ENCODE data around the gene ZNF217.
"Not testable (repeated sequence)": the region's sequence is repeated elsewhere in the genome, so short reads cannot be mapped to it uniquely, and the experiment has no call there.

ZNF217 gene

GRCh38 chr20:53576586-53577318 is 16.9 kb downstream of the ZNF217 start:
- peaks cover 36% of the 10 kb centered on the region for H3K36me3 Mint-ChIP-seq
- H3K27me3 Mint-ChIP-seq, result no peaks in the 10 kb centered on the region
- H3K4me1 Mint-ChIP-seq, result peaks cover 37% of the 10 kb centered on the region
- H3K9me3 Mint-ChIP-seq, result no peaks in the 10 kb centered on the region
- no peak overlapping the region for H3K4me3 Mint-ChIP-seq
- no peak for DNase-seq (ENCODE audit: low spot score in 2 of 2)
- peak overlapping the region; percentile 53 for H3K27ac Mint-ChIP-seq
- no peak for ATAC-seq (ENCODE audit: low read depth)

GRCh38 chr20:53576195-53576580 is 17.5 kb downstream of the ZNF217 start:
- H3K4me3 Mint-ChIP-seq, result no peak overlapping the region

GRCh38 chr20:53575481-53576194 is 18.0 kb downstream of the ZNF217 start:
- ATAC-seq (ENCODE audit: low read depth) (no peak), DNase-seq (ENCODE audit: low spot score in 2 of 2) (no peak)
- Mint-ChIP-seq H3K27ac (peak overlapping the region; percentile 87), H3K36me3 (peaks cover 36% of the 10 kb centered on the region), H3K4me1 (peaks cover 36% of the 10 kb centered on the region), H3K4me3 (no peak overlapping the region), H3K27me3 (no peaks in the 10 kb centered on the region), H3K9me3 (no peaks in the 10 kb centered on the region)

More at GRCh38 chr20:53576195-53576580, 17.5 kb downstream of the ZNF217 start:
- no peaks in the 10 kb centered on the region for H3K27me3 Mint-ChIP-seq
- no peak for DNase-seq (ENCODE audit: low spot score in 2 of 2)
- peaks cover 36% of the 10 kb centered on the region for H3K4me1 Mint-ChIP-seq
- no peaks in the 10 kb centered on the region for H3K9me3 Mint-ChIP-seq
- peak overlapping the region; percentile 87 for H3K27ac Mint-ChIP-seq
- no peak for ATAC-seq (ENCODE audit: low read depth)
- peaks cover 38% of the 10 kb centered on the region for H3K36me3 Mint-ChIP-seq

- Mint-ChIP-seq H3K36me3 (peaks cover 30% of the 10 kb centered on the region), H3K27ac (peak overlapping the region; percentile 87), H3K9me3 (no peaks in the 10 kb centered on the region), H3K4me1 (peaks cover 32% of the 10 kb centered on the region), H3K27me3 (no peaks in the 10 kb centered on the region), H3K4me3 (no peak overlapping the region)
- DNase-seq (ENCODE audit: low spot score in 2 of 2), result no peak
- ATAC-seq (ENCODE audit: low read depth), result no peak
These were observed 18.8 kb downstream of the ZNF217 start for GRCh38 chr20:53574819-53575218.

- no peak for DNase-seq (ENCODE audit: low spot score in 2 of 2)
- H3K4me3 Mint-ChIP-seq, result no peak overlapping the region
- H3K9me3 Mint-ChIP-seq, result no peaks in the 10 kb centered on the region
- peaks cover 30% of the 10 kb centered on the region for H3K4me1 Mint-ChIP-seq
- no peak for ATAC-seq (ENCODE audit: low read depth)
- H3K27me3 Mint-ChIP-seq, result no peaks in the 10 kb centered on the region
- peaks cover 32% of the 10 kb centered on the region for H3K36me3 Mint-ChIP-seq
- peak overlapping the region; percentile 87 for H3K27ac Mint-ChIP-seq
These were observed 19.3 kb downstream of the ZNF217 start for GRCh38 chr20:53574259-53574789.

GRCh38 chr20:53571555-53572286 is 21.9 kb downstream of the ZNF217 start:
- H3K4me3 Mint-ChIP-seq, result no peak overlapping the region
- H3K4me1 Mint-ChIP-seq, result peaks cover 21% of the 10 kb centered on the region
- H3K27ac Mint-ChIP-seq, result peak overlapping the region; percentile 85
- DNase-seq (ENCODE audit: low spot score in 2 of 2), result no peak
- ATAC-seq (ENCODE audit: low read depth), result no peak
- H3K36me3 Mint-ChIP-seq, result peaks cover 39% of the 10 kb centered on the region
- no peaks in the 10 kb centered on the region for H3K27me3 Mint-ChIP-seq
- no peaks in the 10 kb centered on the region for H3K9me3 Mint-ChIP-seq

- no peaks in the 10 kb centered on the region for H3K27me3 Mint-ChIP-seq
These were observed 23.0 kb downstream of the ZNF217 start for GRCh38 chr20:53570446-53571276.

GRCh38 chr20:53569606-53570307 is 23.9 kb downstream of the ZNF217 start:
- Mint-ChIP-seq H3K9me3 (no peaks in the 10 kb centered on the region), H3K4me3 (no peak overlapping the region), H3K27me3 (no peaks in the 10 kb centered on the region), H3K36me3 (peaks cover 35% of the 10 kb centered on the region), H3K27ac (peak overlapping the region; percentile 85), H3K4me1 (peaks cover 17% of the 10 kb centered on the region)
- DNase-seq (ENCODE audit: low spot score in 2 of 2) (no peak), ATAC-seq (ENCODE audit: low read depth) (no peak)

More at GRCh38 chr20:53570446-53571276, 23.0 kb downstream of the ZNF217 start:
- Mint-ChIP-seq H3K4me3 (no peak overlapping the region), H3K4me1 (peaks cover 20% of the 10 kb centered on the region), H3K27ac (peak overlapping the region; percentile 85), H3K9me3 (no peaks in the 10 kb centered on the region), H3K36me3 (peaks cover 39% of the 10 kb centered on the region)
- no peak for DNase-seq (ENCODE audit: low spot score in 2 of 2)
- ATAC-seq (ENCODE audit: low read depth), result no peak

GRCh38 chr20:53569005-53569404 is 24.6 kb downstream of the ZNF217 start:
- no peak for ATAC-seq (ENCODE audit: low read depth)
- no peak for DNase-seq (ENCODE audit: low spot score in 2 of 2)
- Mint-ChIP-seq H3K27ac (peak overlapping the region; percentile 68), H3K36me3 (peaks cover 28% of the 10 kb centered on the region), H3K9me3 (no peaks in the 10 kb centered on the region), H3K4me1 (peaks cover 14% of the 10 kb centered on the region), H3K4me3 (no peak overlapping the region), H3K27me3 (no peaks in the 10 kb centered on the region)

- DNase-seq (ENCODE audit: low spot score in 2 of 2) (no peak), ATAC-seq (ENCODE audit: low read depth) (no peak)
- H3K4me1 Mint-ChIP-seq, result peaks cover 11% of the 10 kb centered on the region
- no peak overlapping the region for H3K4me3 Mint-ChIP-seq
- no peak overlapping the region for H3K27ac Mint-ChIP-seq
- H3K9me3 Mint-ChIP-seq, result no peaks in the 10 kb centered on the region
- H3K36me3 Mint-ChIP-seq, result peaks cover 27% of the 10 kb centered on the region
- H3K27me3 Mint-ChIP-seq, result no peaks in the 10 kb centered on the region
These were observed 25.3 kb downstream of the ZNF217 start for GRCh38 chr20:53568351-53568750.

- Mint-ChIP-seq H3K9me3 (no peaks in the 10 kb centered on the region), H3K27ac (no peak overlapping the region), H3K36me3 (peaks cover 27% of the 10 kb centered on the region), H3K27me3 (no peaks in the 10 kb centered on the region), H3K4me3 (no peak overlapping the region), H3K4me1 (peaks cover 11% of the 10 kb centered on the region)
- no peak for ATAC-seq (ENCODE audit: low read depth)
- no peak for DNase-seq (ENCODE audit: low spot score in 2 of 2)
These were observed 26.2 kb downstream of the ZNF217 start for GRCh38 chr20:53567379-53567917.

GRCh38 chr20:53566623-53567022 is 27.0 kb downstream of the ZNF217 start:
- not testable (repeated sequence) for H3K9me3 Mint-ChIP-seq; H3K27me3 Mint-ChIP-seq; DNase-seq (ENCODE audit: low spot score in 2 of 2); H3K27ac Mint-ChIP-seq; H3K4me1 Mint-ChIP-seq; ATAC-seq (ENCODE audit: low read depth); H3K4me3 Mint-ChIP-seq
- H3K36me3 Mint-ChIP-seq, result peaks cover 21% of the 10 kb centered on the region

- Mint-ChIP-seq H3K4me1 (peaks cover 4% of the 10 kb centered on the region), H3K4me3 (no peak overlapping the region), H3K27me3 (no peaks in the 10 kb centered on the region), H3K9me3 (no peaks in the 10 kb centered on the region), H3K27ac (no peak overlapping the region), H3K36me3 (peaks cover 25% of the 10 kb centered on the region)
- no peak for ATAC-seq (ENCODE audit: low read depth)
- DNase-seq (ENCODE audit: low spot score in 2 of 2), result no peak
These were observed 28.4 kb downstream of the ZNF217 start for GRCh38 chr20:53565254-53565653.
